ENCODE data around the gene NAGLU.
"Not testable (repeated sequence)": the region's sequence is repeated elsewhere in the genome, so short reads cannot be mapped to it uniquely, and the experiment has no call there.

The NAGLU gene

DNA sequence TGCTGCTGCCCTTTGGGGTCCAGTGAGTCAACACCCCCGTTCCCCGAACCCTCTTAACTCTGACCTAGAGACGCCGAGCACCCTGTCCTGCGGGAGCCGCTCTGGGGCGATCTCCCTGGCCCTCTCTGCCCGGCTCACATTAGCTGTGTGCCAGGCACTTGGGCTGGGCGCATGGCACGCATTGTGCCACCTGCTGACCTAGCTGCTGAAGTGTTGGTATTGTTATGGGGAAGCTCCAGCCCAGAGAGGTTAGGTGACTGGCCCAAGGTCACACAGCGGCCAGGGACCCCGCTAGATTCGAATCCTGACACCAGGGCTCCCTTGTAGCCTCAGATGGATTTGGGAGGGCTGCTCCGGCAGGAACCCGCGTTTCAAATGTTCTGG is 17.8 kb downstream of the NAGLU start:
- peak overlapping the region; percentile 77 for H3K9ac ChIP-seq (ENCODE audit: low read length)

DNA sequence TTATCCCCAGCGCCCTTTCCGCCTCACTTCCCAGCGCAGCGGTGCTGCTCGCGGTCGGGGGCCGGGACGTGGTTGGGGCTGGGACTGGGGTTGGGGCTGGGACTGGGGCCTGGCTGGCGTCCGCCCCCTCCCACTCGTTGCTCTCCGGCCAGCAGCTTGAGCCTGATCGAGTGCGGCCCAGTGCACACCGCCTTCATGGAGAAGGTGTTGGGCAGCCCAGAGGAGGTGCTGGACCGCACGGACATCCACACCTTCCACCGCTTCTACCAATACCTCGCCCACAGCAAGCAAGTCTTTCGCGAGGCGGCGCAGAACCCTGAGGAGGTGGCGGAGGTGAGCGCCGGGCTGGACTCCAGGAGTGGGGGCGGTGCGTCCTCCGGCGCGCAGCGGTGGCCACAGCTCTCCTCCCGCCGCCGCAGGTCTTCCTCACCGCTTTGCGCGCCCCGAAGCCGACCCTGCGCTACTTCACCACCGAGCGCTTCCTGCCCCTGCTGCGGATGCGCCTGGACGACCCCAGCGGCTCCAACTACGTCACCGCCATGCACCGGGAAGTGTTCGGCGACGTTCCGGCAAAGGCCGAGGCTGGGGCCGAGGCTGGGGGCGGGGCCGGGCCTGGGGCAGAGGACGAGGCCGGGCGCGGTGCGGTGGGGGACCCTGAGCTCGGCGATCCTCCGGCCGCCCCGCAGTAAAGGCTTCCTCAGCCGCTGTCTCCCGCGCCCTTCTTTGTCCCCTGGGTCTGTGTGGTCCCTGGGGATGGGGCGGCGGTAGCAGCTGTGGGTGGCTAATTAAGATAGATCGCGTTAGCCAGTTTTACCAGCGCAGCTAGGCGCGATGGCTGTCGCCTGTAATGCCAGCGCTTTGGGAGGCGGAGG is 18.4 kb downstream of the NAGLU start:
- H3K27ac ChIP-seq (ENCODE audit: low read depth, low read length) = peak overlapping the region; percentile 44
- H2AFZ ChIP-seq (ENCODE audit: low read depth, low read length, severe bottlenecking) = peak overlapping the region; percentile 70
- no peaks in the 10 kb centered on the region for H4K20me1 ChIP-seq (ENCODE audit: low read depth, low read length)
- peak overlapping the region; percentile 80 for H3K4me2 ChIP-seq (ENCODE audit: low read depth, low read length, poor library complexity, severe bottlenecking)
- H3K4me3 ChIP-seq (ENCODE audit: insufficient read depth, low read length, poor library complexity, severe bottlenecking) = peak overlapping the region; percentile 66
- TF ChIP-seq CTCF (IDR thresholded peaks at IDR 0.05; ENCODE audit: insufficient read depth, low read length, poor library complexity, severe bottlenecking) = no peak
- no peak for TF ChIP-seq EZH2phosphoT487 (conservative IDR thresholded peaks at IDR 0.05; ENCODE audit: low read length)
- H3K9ac ChIP-seq (ENCODE audit: low read length) = peak overlapping the region; percentile 77
- H3K36me3 ChIP-seq (ENCODE audit: low read length) = no peaks in the 10 kb centered on the region
- H3K27me3 ChIP-seq (ENCODE audit: low read length) = no peaks in the 10 kb centered on the region
- no peaks in the 10 kb centered on the region for H3K79me2 ChIP-seq (ENCODE audit: insufficient read depth, low read length)
- no peaks in the 10 kb centered on the region for H3K9me2 ChIP-seq (replicated peaks; ENCODE audit: insufficient read depth, low read length)
- H3F3A ChIP-seq (ENCODE audit: insufficient read depth) = no peaks in the 10 kb centered on the region
- H3K9me3 ChIP-seq (ENCODE audit: insufficient read depth, low read length) = no peaks in the 10 kb centered on the region

More for the DNA sequence above, 17.8 kb downstream of the NAGLU start:
- Histone ChIP-seq H3F3A (ENCODE audit: insufficient read depth) (no peaks in the 10 kb centered on the region), H3K79me2 (ENCODE audit: insufficient read depth, low read length) (no peaks in the 10 kb centered on the region), H3K36me3 (ENCODE audit: low read length) (no peaks in the 10 kb centered on the region), H3K4me3 (ENCODE audit: insufficient read depth, low read length, poor library complexity, severe bottlenecking) (peak overlapping the region; percentile 66), H2AFZ (ENCODE audit: low read depth, low read length, severe bottlenecking) (no peak overlapping the region), H3K27me3 (ENCODE audit: low read length) (no peaks in the 10 kb centered on the region), H3K9me3 (ENCODE audit: insufficient read depth, low read length) (no peaks in the 10 kb centered on the region), H3K4me2 (ENCODE audit: low read depth, low read length, poor library complexity, severe bottlenecking) (peak overlapping the region; percentile 80), H3K9me2 (replicated peaks; ENCODE audit: insufficient read depth, low read length) (no peaks in the 10 kb centered on the region), H3K27ac (ENCODE audit: low read depth, low read length) (peak overlapping the region; percentile 38; the same call in 1 of the 2 replicates), H4K20me1 (ENCODE audit: low read depth, low read length) (no peaks in the 10 kb centered on the region)
- no peak for TF ChIP-seq CTCF (IDR thresholded peaks at IDR 0.05; ENCODE audit: insufficient read depth, low read length, poor library complexity, severe bottlenecking)
- no peak for TF ChIP-seq EZH2phosphoT487 (conservative IDR thresholded peaks at IDR 0.05; ENCODE audit: low read length)

DNA sequence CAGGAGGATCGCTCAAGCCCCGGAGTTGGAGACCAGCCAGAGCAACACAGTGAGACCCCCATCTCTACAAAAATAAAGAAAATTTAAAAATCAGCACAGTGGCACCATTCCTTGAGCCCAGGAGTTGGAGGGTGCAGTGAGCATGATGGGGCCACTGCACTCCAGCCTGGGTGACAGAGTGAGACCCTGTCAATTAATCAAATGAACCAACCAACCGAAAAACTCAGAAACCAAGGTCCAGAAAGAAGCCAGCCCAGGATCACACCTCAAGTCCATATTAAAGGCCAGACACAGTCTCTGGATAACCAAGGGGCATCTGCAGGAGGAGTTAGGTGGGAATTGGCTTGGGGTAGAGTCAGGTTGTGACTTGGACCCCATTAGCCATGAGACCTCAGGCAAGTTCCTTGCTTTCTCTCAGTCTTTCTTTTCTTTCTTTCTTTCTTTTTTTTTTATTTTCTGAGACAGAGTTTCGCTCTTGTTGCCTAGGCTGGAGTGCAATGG is 19.1 kb downstream of the NAGLU start:
- H3K27me3 ChIP-seq (ENCODE audit: low read length) = no peaks in the 10 kb centered on the region
- H3K4me3 ChIP-seq (ENCODE audit: insufficient read depth, low read length, poor library complexity, severe bottlenecking) = peak overlapping the region; percentile 66
- H3K27ac ChIP-seq (ENCODE audit: low read depth, low read length) = peak overlapping the region; percentile 44
- H3F3A ChIP-seq (ENCODE audit: insufficient read depth) = no peaks in the 10 kb centered on the region; the same call in 1 of the 2 replicates
- H2AFZ ChIP-seq (ENCODE audit: low read depth, low read length, severe bottlenecking) = peak overlapping the region; percentile 70
- H3K9me2 ChIP-seq (replicated peaks; ENCODE audit: insufficient read depth, low read length) = no peaks in the 10 kb centered on the region
- no peaks in the 10 kb centered on the region for H3K36me3 ChIP-seq (ENCODE audit: low read length)
- TF ChIP-seq EZH2phosphoT487 (conservative IDR thresholded peaks at IDR 0.05; ENCODE audit: low read length) (no peak), CTCF (IDR thresholded peaks at IDR 0.05; ENCODE audit: insufficient read depth, low read length, poor library complexity, severe bottlenecking) (no peak)
- H3K9ac ChIP-seq (ENCODE audit: low read length) = peak overlapping the region; percentile 77
- H4K20me1 ChIP-seq (ENCODE audit: low read depth, low read length) = no peaks in the 10 kb centered on the region
- no peaks in the 10 kb centered on the region for H3K9me3 ChIP-seq (ENCODE audit: insufficient read depth, low read length)
- peak overlapping the region; percentile 80 for H3K4me2 ChIP-seq (ENCODE audit: low read depth, low read length, poor library complexity, severe bottlenecking)
- H3K79me2 ChIP-seq (ENCODE audit: insufficient read depth, low read length) = no peaks in the 10 kb centered on the region

GRCh38 chr17:42555961-42556617 is 20.0 kb downstream of the NAGLU start:
- H2AFZ ChIP-seq (ENCODE audit: low read depth, low read length, severe bottlenecking); H3K79me2 ChIP-seq (ENCODE audit: insufficient read depth, low read length): not testable (repeated sequence)

More at GRCh38 chr17:42555961-42556617, 20.0 kb downstream of the NAGLU start:
- H4K20me1 ChIP-seq (ENCODE audit: low read depth, low read length); H3K9me3 ChIP-seq (ENCODE audit: insufficient read depth, low read length); H3K36me3 ChIP-seq (ENCODE audit: low read length); H3F3A ChIP-seq (ENCODE audit: insufficient read depth); H3K27ac ChIP-seq (ENCODE audit: low read depth, low read length); H3K4me3 ChIP-seq (ENCODE audit: insufficient read depth, low read length, poor library complexity, severe bottlenecking); H3K9me2 ChIP-seq (replicated peaks; ENCODE audit: insufficient read depth, low read length); H3K4me2 ChIP-seq (ENCODE audit: low read depth, low read length, poor library complexity, severe bottlenecking); H3K27me3 ChIP-seq (ENCODE audit: low read length): not testable (repeated sequence)
- 0 out of 2 replicates have a peak overlapping the region, but pooled peaks have one; percentile 77 for H3K9ac ChIP-seq (ENCODE audit: low read length)

All from SU-DHL-6 (cell line).